H1 (cell line): Measurements from ENCODE around the gene SOX14. TPM values are rescaled to one million over a fixed set of nuclear protein-coding genes. Genes with fewer than 3 reads are reported as not detected.

Experiments
- CTCF ChIA-PET: fragments of 300-600 bp; sonication (Branson Sonifier 250); formaldehyde crosslinking; loops from one replicate; lab custom pipeline; 2021; ENCODE audit not compliant: partially characterized antibody; lab: Charles Lee
- POLR2A ChIA-PET: fragments of 300-600 bp; sonication (Branson Sonifier 250); formaldehyde crosslinking; loops from one replicate; lab custom pipeline; 2021; ENCODE audit warnings: inconsistent platforms; ENCODE audit not compliant: partially characterized antibody; lab: Charles Lee
- DNase-seq, 2 experiments: peaks; one replicate each; pipeline versions ENCODE4 v3.0.0 to v3.0.0-alpha.2; 2010 to 2022; ENCODE audit warnings: low spot score in 2 of 2, low read depth in 1 of 2, mixed read lengths in 1 of 2
- FAIRE-seq: peaks from 2 replicates; lab custom pipeline; 2011; peaks lifted over from hg19 to GRCh38; lab: Jason Lieb, UNC
- H2AFZ ChIP-seq: 2 replicates; pipeline ENCODE4 v1.8.1; 2012; ENCODE audit warnings: low read length, inconsistent platforms
- H2AK5ac ChIP-seq: 2 replicates; pipeline ENCODE4 v1.6.1; 2013; ENCODE audit warnings: low read depth, low read length
- H2BK120ac ChIP-seq: replicated peaks from 2 replicates; pipeline ENCODE3; 2013; ENCODE audit warnings: low read depth, low read length, inconsistent platforms
- H2BK12ac ChIP-seq: 2 replicates; pipeline ENCODE4 v1.6.1; 2013; ENCODE audit warnings: low read depth, low read length
- H2BK15ac ChIP-seq: 2 replicates; pipeline ENCODE4 v1.6.1; 2013; ENCODE audit warnings: low read length
- H2BK20ac ChIP-seq: 2 replicates; pipeline ENCODE4 v1.6.1; 2013; ENCODE audit warnings: low read length
- H2BK5ac ChIP-seq: 2 replicates; pipeline ENCODE4 v1.6.1; 2013; ENCODE audit warnings: low read depth, low read length
- H3K14ac ChIP-seq: 2 replicates; pipeline ENCODE4 v1.6.1; 2013; ENCODE audit warnings: inconsistent platforms; ENCODE audit not compliant: insufficient read length
- H3K18ac ChIP-seq: 2 replicates; pipeline ENCODE4 v1.6.1; 2013; ENCODE audit warnings: low read length; ENCODE audit errors: extremely low read depth
- H3K23ac ChIP-seq: 2 replicates; pipeline ENCODE4 v1.6.1; 2013; ENCODE audit warnings: inconsistent platforms; ENCODE audit not compliant: insufficient read length
- H3K23me2 ChIP-seq: 2 replicates; pipeline ENCODE4 v1.6.1; 2013; ENCODE audit warnings: low read depth, low read length
- H3K27ac ChIP-seq: 2 replicates; pipeline ENCODE4 v1.6.1; 2011; ENCODE audit warnings: low read depth, low read length, inconsistent platforms
- H3K27me3 ChIP-seq, 4 experiments: replicated peaks in 1 of 4; 1 replicate in 1 of 4; 2 replicates in 3 of 4; pipeline versions ENCODE4 v1.6.1 to v1.8.1; 2011 to 2013; ENCODE audit warnings: low read length in 3 of 4, mild to moderate bottlenecking in 3 of 4, inconsistent platforms in 2 of 4, mixed read lengths in 2 of 4, moderate library complexity in 1 of 4; ENCODE audit not compliant: control insufficient read depth in 3 of 4, insufficient read depth in 3 of 4; ENCODE audit errors: extremely low read depth in 1 of 4
- H3K36me3 ChIP-seq, 4 experiments: 2 replicates each; pipeline versions ENCODE4 v1.6.1 to v1.8.1; 2011 to 2013; ENCODE audit warnings: mild to moderate bottlenecking in 4 of 4, low read length in 3 of 4, moderate library complexity in 2 of 4, control low read depth in 1 of 4, inconsistent platforms in 1 of 4; ENCODE audit not compliant: insufficient read depth in 4 of 4, control insufficient read depth in 2 of 4
- H3K4ac ChIP-seq: replicated peaks from 2 replicates; pipeline ENCODE3; 2013; ENCODE audit warnings: low read length, low read depth, mixed read lengths, inconsistent platforms; ENCODE audit not compliant: insufficient read length
- H3K4me1 ChIP-seq, 4 experiments: replicated peaks in 1 of 4; 1 replicate in 1 of 4; 2 replicates in 3 of 4; pipeline versions ENCODE4 v1.6.1 to v1.8.1; 2011 to 2013; ENCODE audit warnings: low read length in 3 of 4, inconsistent platforms in 2 of 4, mixed read lengths in 1 of 4; ENCODE audit not compliant: insufficient read depth in 4 of 4, control insufficient read depth in 3 of 4
- H3K4me2 ChIP-seq, 2 experiments: 2 replicates each; pipeline versions ENCODE4 v1.6.1 to v1.8.1; 2011 to 2013; ENCODE audit warnings: low read depth in 2 of 2, low read length in 2 of 2, control low read depth in 1 of 2, inconsistent platforms in 1 of 2, mild to moderate bottlenecking in 1 of 2; ENCODE audit not compliant: insufficient read depth in 1 of 2
- H3K4me3 ChIP-seq, 4 experiments: fragments of 200-600, 300-600 bp in 1 of 4; sonication (generic), shearing (Covaris generic), sonication (Bioruptor Twin) in 1 of 4; 2 replicates each; pipeline versions ENCODE4 v1.5.1 to v1.8.1; 2011 to 2016; ENCODE audit warnings: low read length in 4 of 4, low read depth in 3 of 4, control low read depth in 2 of 4, inconsistent platforms in 2 of 4, mild to moderate bottlenecking in 2 of 4, mixed read lengths in 1 of 4, moderate library complexity in 1 of 4; ENCODE audit not compliant: insufficient read depth in 2 of 4; ENCODE audit errors: extremely low read depth in 1 of 4
- H3K56ac ChIP-seq: replicated peaks from 2 replicates; pipeline ENCODE3; 2013; ENCODE audit warnings: low read depth, mild to moderate bottlenecking, mixed read lengths, low read length, inconsistent platforms; ENCODE audit not compliant: insufficient read length
- H3K79me1 ChIP-seq: 2 replicates; pipeline ENCODE4 v1.6.1; 2013; ENCODE audit warnings: low read depth, low read length, control low read depth
- H3K79me2 ChIP-seq, 2 experiments: 2 replicates each; pipeline versions ENCODE4 v1.6.1 to v1.8.1; 2012 to 2013; ENCODE audit warnings: low read length in 2 of 2, mild to moderate bottlenecking in 2 of 2, inconsistent platforms in 1 of 2; ENCODE audit not compliant: insufficient read depth in 2 of 2, control insufficient read depth in 1 of 2
- H3K9ac ChIP-seq, 4 experiments: replicated peaks in 1 of 4; 1 replicate in 1 of 4; 2 replicates in 3 of 4; pipeline versions ENCODE4 v1.6.1 to v1.8.1; 2011 to 2013; ENCODE audit warnings: low read depth in 3 of 4, low read length in 3 of 4, control low read depth in 2 of 4, mild to moderate bottlenecking in 2 of 4, moderate library complexity in 2 of 4, inconsistent platforms in 1 of 4; ENCODE audit errors: extremely low read depth in 1 of 4
- H3K9me3 ChIP-seq, 2 experiments: 2 replicates each; pipeline versions ENCODE4 v1.6.1 to v1.8.1; 2012 to 2013; ENCODE audit warnings: mild to moderate bottlenecking in 2 of 2, moderate library complexity in 2 of 2, control low read depth in 1 of 2, inconsistent platforms in 1 of 2, low read depth in 1 of 2, low read length in 1 of 2, mixed read lengths in 1 of 2; ENCODE audit not compliant: insufficient read depth in 2 of 2
- H4K20me1 ChIP-seq, 2 experiments: replicated peaks in 1 of 2; 2 replicates each; pipeline versions ENCODE3 to v1.8.1; 2011 to 2013; ENCODE audit warnings: inconsistent platforms in 2 of 2, low read length in 2 of 2, mild to moderate bottlenecking in 1 of 2; ENCODE audit not compliant: insufficient read depth in 2 of 2, control insufficient read depth in 1 of 2
- H4K5ac ChIP-seq: 2 replicates; pipeline ENCODE4 v1.6.1; 2013; ENCODE audit warnings: low read length, low read depth, mixed read lengths, inconsistent platforms; ENCODE audit not compliant: insufficient read length
- H4K8ac ChIP-seq: 2 replicates; pipeline ENCODE4 v1.8.0; 2013; ENCODE audit warnings: mild to moderate bottlenecking, moderate library complexity, low read length, inconsistent platforms; ENCODE audit not compliant: insufficient read depth; ENCODE audit errors: extremely low read depth
- H4K91ac ChIP-seq: replicated peaks from 2 replicates; pipeline ENCODE3; 2013; ENCODE audit warnings: low read length, mixed read lengths, inconsistent platforms; ENCODE audit not compliant: insufficient read length
- CREB1 ChIP-seq: IDR thresholded peaks from 2 replicates; pipeline ENCODE4 v1.6.1; 2012; ENCODE audit warnings: inconsistent platforms
- E2F6 ChIP-seq: IDR thresholded peaks from 2 replicates; pipeline ENCODE4 v1.6.1; 2012; ENCODE audit warnings: inconsistent platforms
- RBBP5 ChIP-seq: IDR thresholded peaks from 2 replicates; pipeline ENCODE4 v1.7.1; 2012; ENCODE audit warnings: low read depth, mild to moderate bottlenecking, inconsistent platforms, low read length, moderate library complexity, borderline replicate concordance
- SP1 ChIP-seq: IDR thresholded peaks from 2 replicates; pipeline ENCODE4 v1.6.1; 2011; ENCODE audit warnings: low read depth, low read length
- WGBS, 2 experiments: shearing (Covaris generic) in 1 of 2; methylation state at CpG; one replicate each; pipeline versions ENCODE4 v1.1.6 to v1.1.7; 2013 to 2015; ENCODE audit warnings: low lambda C conversion rate in 2 of 2, mixed read lengths in 2 of 2, inconsistent platforms in 1 of 2, low coverage in 1 of 2, missing lambda C conversion rate in 1 of 2; ENCODE audit not compliant: insufficient replicate concordance in 2 of 2, insufficient coverage in 1 of 2, insufficient read length in 1 of 2; ENCODE audit errors: extremely low coverage in 1 of 2, missing lambda C conversion rate in 1 of 2; 5-methylcytosine and 5-hydroxymethylcytosine counted together
- polyA plus RNA-seq, 7 experiments: library from polyadenylated mRNA; depleted of rRNA in 3 of 7; stranded (reverse) in 5 of 7; unstranded in 2 of 7; fragments of >200 nt in 5 of 7; fragments of 200-250 nt in 2 of 7; gene quantifications; 1 replicate in 5 of 7; 2 replicates in 1 of 7; 4 replicates in 1 of 7; pipeline versions ENCODE4 v1.2.1 to v1.2.3, GENCODE V29; 2011 to 2013; ENCODE audit warnings: missing spikeins in 2 of 7, mixed read lengths in 2 of 7
- total RNA-seq: library from RNA; stranded (reverse); fragmentation: NEBNext Ultra II Directional; extraction: Animal tissue kit (Norgen Biotek cat#: 25700); gene quantifications from 2 replicates; pipeline ENCODE4 v1.2.1, GENCODE V29; 2021

The SOX14 gene
- total and polyA plus RNA-seq, 2 of the 8 experiments (the other 6 are each of a cell fraction or from before 2014, with no cell fraction given) = 0.03 to 0.50 TPM

- H3K4me2 ChIP-seq = peak overlapping the region; percentile 45 to 53
- FAIRE-seq = peak; percentile 57
Observed at GRCh38 chr3:137812023-137812422, 47.9 kb downstream of the SOX14 start.

More at GRCh38 chr3:137812023-137812422, 47.9 kb downstream of the SOX14 start:
- H2BK12ac ChIP-seq = no peak overlapping the region
- no peaks in the 10 kb centered on the region for H4K20me1 ChIP-seq
- peak overlapping the region; percentile 8; the same call in 1 of the 2 replicates for H2BK5ac ChIP-seq
- H4K5ac ChIP-seq = peak overlapping the region; percentile 76
- H3K9ac ChIP-seq = no peak overlapping the region
- H3K14ac ChIP-seq = no peak overlapping the region
- CTCF ChIA-PET = interaction anchor here (1.1 kb wide), 1 partner anchor 15 kb away, joined by 4 read pairs; no protein-coding TSS in a partner anchor
- H4K91ac ChIP-seq = peak overlapping the region; percentile 45
- H3K18ac ChIP-seq = no peak overlapping the region
- 17% methylated on average over 4 of the region's 4 CpGs; no CpG with 5 or more reads in 1 of the 2 experiments for WGBS, 2 experiments
- TF ChIP-seq CREB1 (no peak), E2F6 (no peak), RBBP5 (no peak), SP1 (no peak)
- TF ChIP-seq, all 59 proteins: peak for 0
- POLR2A ChIA-PET = no interaction called here
- no peak overlapping the region for H3K4ac ChIP-seq
- H2BK20ac ChIP-seq = no peak overlapping the region
- H3K79me1 ChIP-seq = no peaks in the 10 kb centered on the region
- no peak overlapping the region for H3K56ac ChIP-seq
- peak overlapping the region; percentile 38; the same call in 1 of the 2 replicates for H2AFZ ChIP-seq
- peaks cover 0 to 16% (median 12%) of the 10 kb centered on the region in 4 experiments; a peak in 5 of 7 replicates for H3K4me1 ChIP-seq
- DNase-seq = no peak
- no peak overlapping the region for H2BK15ac ChIP-seq
- no peaks in the 10 kb centered on the region for H3K27me3 ChIP-seq
- H3K23me2 ChIP-seq = no peaks in the 10 kb centered on the region
- no peak overlapping the region for H3K27ac ChIP-seq
- H2AK5ac ChIP-seq = no peak overlapping the region
- H3K9me3 ChIP-seq = 0 out of 4 replicates have a peak, but pooled peaks cover 0 to 4% of the 10 kb centered on the region in 2 experiments
- H3K36me3 ChIP-seq = no peaks in the 10 kb centered on the region
- H3K23ac ChIP-seq = no peak overlapping the region
- no peaks in the 10 kb centered on the region for H3K79me2 ChIP-seq
- no peak overlapping the region for H4K8ac ChIP-seq
- H3K4me3 ChIP-seq = peak overlapping the region in 1 of 4 experiments; percentile 43; a peak in 2 of 8 replicates
- no peak overlapping the region for H2BK120ac ChIP-seq
